ENCODE results near the gene ZNF330. TPM values are rescaled to one million over a fixed set of nuclear protein-coding genes. Genes with fewer than 3 reads are reported as not detected.
A peak's percentile ranks its signal among the peaks of the same experiment; 100 is the strongest.
"Not testable (repeated sequence)": the region's sequence is repeated elsewhere in the genome, so short reads cannot be mapped to it uniquely, and the experiment has no call there.

The ZNF330 gene
- 37.0 and 47.0 TPM in 2 replicates for polyA plus RNA-seq (2014; cell fraction: cytosol; rRNA removed)
- 42.6 and 44.0 TPM in 2 replicates for polyA plus RNA-seq (2014; cell fraction: nucleus; rRNA removed)

GRCh38 chr4:141220691-141221659, at the start of gene ZNF330:
Gene ZNF330, plus strand, starts transcription at chr4:141220895. Its CDS starts 1,477 bp downstream, at chr4:141222372.
- peak; percentile 86 for DNase-seq (ENCODE audit: low spot score)

GRCh38 chr4:141174457-141174856, 46.2 kb upstream of the ZNF330 start:
- no peak for DNase-seq (ENCODE audit: low spot score)

GRCh38 chr4:141177171-141177570, 43.5 kb upstream of the ZNF330 start:
- DNase-seq (ENCODE audit: low spot score), result peak; percentile 33

- DNase-seq (ENCODE audit: low spot score), result peak; percentile 64
These were observed 41.0 kb upstream of the ZNF330 start for GRCh38 chr4:141179474-141180373.

- no peak for DNase-seq (ENCODE audit: low spot score)
These were observed 39.5 kb upstream of the ZNF330 start for GRCh38 chr4:141180991-141181761.

- not testable (repeated sequence) for DNase-seq (ENCODE audit: low spot score)
These were observed 37.2 kb upstream of the ZNF330 start for GRCh38 chr4:141183491-141183890.

- DNase-seq (ENCODE audit: low spot score), result no peak
These were observed 28.1 kb upstream of the ZNF330 start for GRCh38 chr4:141192564-141192963.

GRCh38 chr4:141193516-141194034, 27.1 kb upstream of the ZNF330 start:
- no peak for DNase-seq (ENCODE audit: low spot score)

- DNase-seq (ENCODE audit: low spot score), result no peak
These were observed 25.5 kb upstream of the ZNF330 start for GRCh38 chr4:141195095-141195707.

GRCh38 chr4:141196227-141196933, 24.3 kb upstream of the ZNF330 start:
- no peak for DNase-seq (ENCODE audit: low spot score)

GRCh38 chr4:141207961-141208360, 12.7 kb upstream of the ZNF330 start:
- DNase-seq (ENCODE audit: low spot score), result no peak

- no peak for DNase-seq (ENCODE audit: low spot score)
These were observed 10.5 kb upstream of the ZNF330 start for GRCh38 chr4:141210168-141210567.

- DNase-seq (ENCODE audit: low spot score), result no peak
These were observed 7.1 kb upstream of the ZNF330 start for GRCh38 chr4:141213550-141213991.

- peak; percentile 79 for DNase-seq (ENCODE audit: low spot score)
These were observed 5.7 kb upstream of the ZNF330 start for GRCh38 chr4:141215030-141215429.

GRCh38 chr4:141216002-141216761, 4.5 kb upstream of the ZNF330 start:
- DNase-seq (ENCODE audit: low spot score), result no peak

GRCh38 chr4:141220271-141220670, 424 bp upstream of the ZNF330 start:
- DNase-seq (ENCODE audit: low spot score), result no peak

GRCh38 chr4:141223418-141223817, 2.7 kb downstream of the ZNF330 start:
- no peak for DNase-seq (ENCODE audit: low spot score)

- not testable (repeated sequence) for DNase-seq (ENCODE audit: low spot score)
These were observed 6.6 kb downstream of the ZNF330 start for GRCh38 chr4:141227280-141227679.

Data from SK-N-DZ (cell line).